AG20443 (cell line): ENCODE data around the gene GATA2.
A peak's percentile ranks its signal among the peaks of the same experiment; 100 is the strongest.

Experiments used
- DNase-seq: peaks from one replicate; pipeline ENCODE4 v3.0.0; 2012; ENCODE audit warnings: low spot score, mixed read lengths

The GATA2 gene

GRCh38 chr3:128487813-128488635, 5.0 kb downstream of the GATA2 start:
- DNase-seq, result peak; percentile 96

GRCh38 chr3:128487538-128487812, 5.5 kb downstream of the GATA2 start:
- DNase-seq, result no peak

- peak; percentile 64 for DNase-seq
Observed at GRCh38 chr3:128486681-128487537, 6.1 kb downstream of the GATA2 start.

- DNase-seq, result no peak
Observed at GRCh38 chr3:128486205-128486628, 6.8 kb downstream of the GATA2 start.

GRCh38 chr3:128485282-128486204, 7.5 kb downstream of the GATA2 start:
- DNase-seq, result no peak

- no peak for DNase-seq
Observed at GRCh38 chr3:128484404-128485281, 8.4 kb downstream of the GATA2 start.

- DNase-seq, result no peak
Observed at GRCh38 chr3:128483657-128484403, 9.2 kb downstream of the GATA2 start.

GRCh38 chr3:128482666-128483656, 10.0 kb downstream of the GATA2 start:
- DNase-seq, result peak; percentile 94

GRCh38 chr3:128482175-128482574, 10.8 kb downstream of the GATA2 start:
- DNase-seq, result no peak

GRCh38 chr3:128481438-128481942, 11.5 kb downstream of the GATA2 start:
- DNase-seq, result no peak

GRCh38 chr3:128480717-128481437, 12.1 kb downstream of the GATA2 start:
- DNase-seq, result no peak

GRCh38 chr3:128480278-128480677, 12.7 kb downstream of the GATA2 start:
- DNase-seq, result no peak

- no peak for DNase-seq
Observed at GRCh38 chr3:128479558-128480086, 13.4 kb downstream of the GATA2 start.

- no peak for DNase-seq
Observed at GRCh38 chr3:128478576-128479506, 14.2 kb downstream of the GATA2 start.

GRCh38 chr3:128476659-128477058, 16.3 kb downstream of the GATA2 start:
- DNase-seq, result no peak

- DNase-seq, result no peak
Observed at GRCh38 chr3:128475355-128475754, 17.6 kb downstream of the GATA2 start.

GRCh38 chr3:128473737-128474136, 19.3 kb downstream of the GATA2 start:
- no peak for DNase-seq
